Peyer's patch (tissue), 4 donors: ENCODE data around the gene COL13A1.

Experiments
- CTCF ChIP-seq, 6 experiments: fragments of 450-650 bp in 4 of 6; fragments of 200-600 bp in 2 of 6; sonication (generic) in 1 of 6; IDR thresholded peaks; one replicate each; pipeline ENCODE4 v1.5.1; 2017 to 2019; ENCODE audit warnings: antibody characterized with exemption in 6 of 6, mild to moderate bottlenecking in 3 of 6, moderate library complexity in 1 of 6
- POLR2A ChIP-seq, 2 donors: fragments of 450-650 bp; IDR thresholded peaks; one replicate each; pipeline ENCODE4 v1.5.1; 2017; ENCODE audit warnings: antibody characterized with exemption in 2 of 2, mild to moderate bottlenecking in 2 of 2, moderate library complexity in 2 of 2

DNA sequence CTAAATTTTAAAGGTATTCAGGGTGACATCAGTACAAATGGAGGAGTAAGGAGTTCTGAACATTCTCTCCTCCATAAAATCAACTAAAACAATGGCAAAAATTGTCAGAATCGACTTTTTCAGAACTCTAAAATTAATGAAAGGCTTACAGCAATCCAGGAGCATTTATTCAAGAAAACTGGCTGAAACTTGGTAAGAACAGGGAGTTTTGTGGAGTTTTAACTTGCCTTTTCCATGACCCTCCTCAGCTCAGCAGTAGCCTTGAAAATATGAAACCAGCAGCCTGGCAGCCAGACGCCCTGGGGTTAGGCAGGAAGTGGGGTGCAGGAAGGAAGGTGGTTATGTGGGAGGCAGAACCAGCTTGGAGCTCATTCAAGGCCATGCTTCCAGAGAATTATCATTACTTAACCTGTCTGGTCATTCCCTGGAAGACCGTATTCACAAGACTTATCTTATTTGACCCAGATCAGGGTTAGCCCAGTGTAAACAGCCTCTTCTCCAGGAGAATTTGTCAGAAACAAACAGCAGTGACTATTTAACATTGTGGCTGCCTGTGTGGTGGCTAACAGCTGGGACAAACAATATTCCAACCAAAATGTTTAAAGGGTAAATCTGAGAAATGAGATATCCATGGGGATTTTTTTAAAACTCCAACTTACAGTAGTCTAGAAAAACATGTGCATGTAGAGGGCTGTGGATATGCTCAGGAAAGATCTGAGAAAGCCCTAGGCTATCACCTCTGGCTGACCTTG is 175.3 kb downstream of the COL13A1 start:
- TF ChIP-seq CTCF (IDR thresholded peaks at IDR 0.05) (no peak), POLR2A (IDR thresholded peaks at IDR 0.05) (no peak)
